Astrocyte of the spinal cord (primary cell): ENCODE results near the gene KRTAP5-5.
"Not testable (repeated sequence)": the region's sequence is repeated elsewhere in the genome, so short reads cannot be mapped to it uniquely, and the experiment has no call there.

Source experiments
- DNase-seq: peaks from one replicate; pipeline ENCODE4 v3.0.0; 2011; ENCODE audit warnings: low read depth, low spot score
- H3K4me3 ChIP-seq: 2 replicates; pipeline ENCODE4 v1.5.1; 2011; ENCODE audit warnings: low read depth, mild to moderate bottlenecking, low read length, moderate library complexity
- CTCF ChIP-seq: IDR thresholded peaks from 2 replicates; pipeline ENCODE4 v1.5.1; 2012; ENCODE audit warnings: low read depth, mild to moderate bottlenecking, low read length, inconsistent platforms
- in situ Hi-C: cut with HindIII; loops from 2 replicates; pipeline ENCODE4 v1.10.0; 2017; ENCODE audit warnings: low sequenced_read_pairs

Gene KRTAP5-5

GRCh38 chr11:1600626-1601025 lies 28.9 kb upstream of the KRTAP5-5 start:
- no peak for DNase-seq
- H3K4me3 ChIP-seq, result no peak overlapping the region
- TF ChIP-seq CTCF, result no peak
- in situ Hi-C loops, result no loop called here

- in situ Hi-C loops, H3K4me3 ChIP-seq: not testable (repeated sequence)
Observed at GRCh38 chr11:1601663-1602062, 27.9 kb upstream of the KRTAP5-5 start.

DNA sequence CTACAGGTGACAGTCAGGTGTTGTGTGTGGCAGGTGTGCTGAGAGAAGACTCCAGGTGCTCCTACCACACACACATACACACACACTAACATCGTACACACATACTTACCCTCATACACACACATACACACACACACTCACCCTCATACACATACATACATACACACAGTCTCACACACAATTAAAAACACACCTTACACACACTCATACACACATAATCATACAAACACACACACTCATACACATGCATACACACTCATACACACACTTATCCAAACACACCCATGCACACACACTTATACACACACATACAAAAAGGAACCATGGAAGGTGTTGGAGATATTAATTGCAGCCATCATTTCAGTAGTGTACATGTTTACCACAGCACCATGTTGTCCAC lies 25.9 kb upstream of the KRTAP5-5 start:
- in situ Hi-C loops, result no loop called here
- H3K4me3 ChIP-seq, result no peak overlapping the region
- no peak for DNase-seq
- no peak for TF ChIP-seq CTCF

More at GRCh38 chr11:1601663-1602062, 27.9 kb upstream of the KRTAP5-5 start:
- DNase-seq, result not testable (repeated sequence)

DNA sequence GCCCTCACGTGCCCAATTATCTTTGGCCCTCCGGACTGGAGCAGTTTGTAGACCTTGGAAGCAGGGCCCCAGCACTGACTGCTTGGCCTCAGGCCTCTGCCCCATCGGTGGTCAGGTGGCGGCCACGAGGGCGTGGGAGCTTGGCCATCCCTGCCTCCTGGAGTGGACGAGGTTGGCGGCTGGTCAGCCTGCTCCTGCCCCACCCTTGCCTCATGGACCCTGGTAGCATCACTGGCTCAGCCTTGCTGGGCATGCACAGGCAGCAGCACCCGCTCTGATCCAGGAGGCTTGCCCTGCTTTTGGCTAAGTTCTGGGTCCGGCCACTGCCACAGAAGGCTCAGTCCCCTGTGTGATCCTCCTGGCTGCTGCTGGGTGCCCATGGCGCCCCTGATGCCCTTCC lies 25.4 kb upstream of the KRTAP5-5 start:
- no peak for DNase-seq
- no peak for TF ChIP-seq CTCF
- H3K4me3 ChIP-seq, result no peak overlapping the region
- in situ Hi-C loops, result no loop called here

DNA sequence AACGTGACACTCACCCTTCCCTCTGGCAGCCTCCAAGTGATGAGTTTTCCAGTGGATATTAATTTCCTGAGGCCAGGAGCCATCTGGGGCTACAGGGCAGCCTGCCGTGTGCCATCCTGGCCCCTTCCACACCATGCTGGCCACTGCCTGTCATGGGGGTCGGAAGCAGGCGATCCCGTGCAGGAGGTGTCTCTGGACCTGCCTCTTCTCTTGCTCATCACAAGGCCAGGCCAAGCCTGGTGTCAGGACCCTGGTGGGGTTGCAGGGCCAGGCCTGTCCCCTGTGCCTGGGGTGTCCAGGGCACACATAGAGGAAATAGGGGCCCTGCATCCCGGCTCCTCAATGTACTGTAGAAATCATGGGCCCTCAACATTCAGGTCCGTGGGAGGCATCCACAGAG lies 24.9 kb upstream of the KRTAP5-5 start:
- no peak for DNase-seq
- no peak for TF ChIP-seq CTCF
- in situ Hi-C loops, result no loop called here
- H3K4me3 ChIP-seq, result no peak overlapping the region

DNA sequence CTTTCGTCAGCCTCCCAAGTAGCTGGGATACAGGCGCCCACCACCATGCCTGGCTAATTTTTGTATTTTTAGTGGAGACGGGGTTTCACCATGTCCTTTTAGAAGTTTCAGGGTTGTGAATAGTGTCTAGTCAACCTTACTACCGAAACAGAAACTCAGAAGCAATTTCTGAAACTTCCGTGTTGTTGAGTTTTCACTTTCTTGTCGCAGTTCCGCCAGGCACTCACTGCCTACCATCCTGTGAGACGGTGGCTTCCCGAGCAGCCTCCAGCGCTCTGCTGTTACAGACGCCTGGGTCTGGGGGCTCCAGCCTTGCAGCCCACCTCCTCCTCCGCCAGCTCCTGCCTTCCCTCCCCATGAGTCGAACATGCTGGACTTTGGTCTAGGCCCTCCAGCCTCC lies 23.7 kb upstream of the KRTAP5-5 start:
- in situ Hi-C loops, H3K4me3 ChIP-seq, DNase-seq: not testable (repeated sequence)

GRCh38 chr11:1607156-1607845 lies 22.3 kb upstream of the KRTAP5-5 start:
- DNase-seq, H3K4me3 ChIP-seq, in situ Hi-C loops: not testable (repeated sequence)

GRCh38 chr11:1607901-1608300 lies 21.7 kb upstream of the KRTAP5-5 start:
- DNase-seq, H3K4me3 ChIP-seq, in situ Hi-C loops: not testable (repeated sequence)

GRCh38 chr11:1608363-1608762 lies 21.2 kb upstream of the KRTAP5-5 start, which contains the start of gene KRTAP5-3:
KRTAP5-3 (minus strand) TSS chr11:1608463; CDS start chr11:1608385, 78 bp downstream.
- in situ Hi-C loops, result no loop called here
- H3K4me3 ChIP-seq, result no peak within 1 kb of the TSS
- TF ChIP-seq CTCF, result no peak
- no peak for DNase-seq
